IMR-90 (cell line): Measurements from ENCODE around the gene RAPGEF5. TPM values are rescaled to one million over a fixed set of nuclear protein-coding genes. Genes with fewer than 3 reads are reported as not detected.

Source experiments
- ATAC-seq: fragments of 200-7000 bp; cut with Tn5 transposase; 2 replicates; pipeline ENCODE4 v1.9.1; 2020; ENCODE audit warnings: low read depth, mild to moderate bottlenecking, moderate library complexity
- BruUV-seq: library from RNA; stranded (reverse); fragments of 400-500 nt; replicated peaks from 2 replicates; lab custom pipeline; 2021; lab: Mats Ljungman, UMichigan
- CTCF ChIA-PET: fragments of 300-600 bp; formaldehyde crosslinking; extraction: SDS; loops from one replicate; lab custom pipeline; 2021; ENCODE audit warnings: antibody characterized with exemption; lab: Yijun Ruan, JAX
- POLR2A ChIA-PET: fragments of 300-600 bp; sonication (Branson Sonifier 250); formaldehyde crosslinking; loops from one replicate; lab custom pipeline; 2022; ENCODE audit warnings: antibody characterized with exemption; ENCODE audit not compliant: unreplicated experiment; lab: Charles Lee
- DNase-seq: peaks from one replicate; pipeline ENCODE4 v3.0.0; 2013
- H2AFZ ChIP-seq: replicated peaks from 2 replicates; pipeline ENCODE3; 2013; ENCODE audit warnings: low read length, mild to moderate bottlenecking; ENCODE audit not compliant: poor library complexity
- H2AK5ac ChIP-seq: 2 replicates; pipeline ENCODE4 v1.6.1; 2013; ENCODE audit warnings: low read depth, low read length, inconsistent platforms
- H2AK9ac ChIP-seq: replicated peaks from 2 replicates; pipeline ENCODE3; 2013; ENCODE audit warnings: mild to moderate bottlenecking, low read depth, low read length, moderate library complexity; ENCODE audit not compliant: poor library complexity
- H2BK120ac ChIP-seq: 2 replicates; pipeline ENCODE4 v1.6.1; 2013; ENCODE audit warnings: low read depth, low read length, inconsistent platforms
- H2BK15ac ChIP-seq: 3 replicates; pipeline ENCODE4 v1.6.1; 2013; ENCODE audit warnings: low read depth, low read length, inconsistent platforms
- H2BK20ac ChIP-seq: 2 replicates; pipeline ENCODE4 v1.6.1; 2013; ENCODE audit warnings: low read depth, mild to moderate bottlenecking, inconsistent platforms, low read length, moderate library complexity
- H2BK5ac ChIP-seq: 2 replicates; pipeline ENCODE4 v1.6.1; 2013; ENCODE audit warnings: mild to moderate bottlenecking, low read depth, low read length, inconsistent platforms; ENCODE audit not compliant: poor library complexity, severe bottlenecking
- H3K14ac ChIP-seq: replicated peaks from 2 replicates; pipeline ENCODE4 v1.6.1; 2013; ENCODE audit warnings: low read depth, low read length, inconsistent platforms
- H3K18ac ChIP-seq: 2 replicates; pipeline ENCODE4 v1.6.1; 2013; ENCODE audit warnings: low read depth, low read length, control low read depth
- H3K23ac ChIP-seq: 2 replicates; pipeline ENCODE4 v1.6.1; 2013; ENCODE audit warnings: low read depth, low read length, inconsistent platforms
- H3K27ac ChIP-seq: 2 replicates; pipeline ENCODE4 v1.5.1; 2013; ENCODE audit warnings: mild to moderate bottlenecking, control low read depth, low read length; ENCODE audit not compliant: insufficient read depth
- H3K27me3 ChIP-seq: 2 replicates; pipeline ENCODE4 v1.6.1; 2013; ENCODE audit warnings: low read length; ENCODE audit not compliant: control insufficient read depth, insufficient read depth
- H3K36me3 ChIP-seq: 2 replicates; pipeline ENCODE4 v1.6.1; 2013; ENCODE audit warnings: low read length, mixed read lengths; ENCODE audit not compliant: control insufficient read depth, insufficient read depth
- H3K4ac ChIP-seq: 2 replicates; pipeline ENCODE4 v1.6.1; 2013; ENCODE audit warnings: low read depth, low read length, inconsistent platforms
- H3K4me1 ChIP-seq: 2 replicates; pipeline ENCODE4 v1.6.1; 2013; ENCODE audit warnings: low read length, mixed read lengths; ENCODE audit not compliant: control insufficient read depth, insufficient read depth
- H3K4me2 ChIP-seq: 2 replicates; pipeline ENCODE4 v1.6.1; 2013; ENCODE audit warnings: low read depth, mild to moderate bottlenecking, control low read depth, low read length, moderate library complexity
- H3K4me3 ChIP-seq: 2 replicates; pipeline ENCODE4 v1.5.1; 2013; ENCODE audit warnings: low read depth, mild to moderate bottlenecking, control low read depth, low read length, moderate library complexity; ENCODE audit not compliant: insufficient read depth
- H3K56ac ChIP-seq: 2 replicates; pipeline ENCODE4 v1.6.1; 2013; ENCODE audit warnings: low read length, inconsistent platforms; ENCODE audit not compliant: insufficient read depth; ENCODE audit errors: extremely low read depth
- H3K79me1 ChIP-seq, 2 experiments: 2 replicates each; pipeline ENCODE4 v1.6.1; 2013; ENCODE audit warnings: low read length in 2 of 2, inconsistent platforms in 1 of 2, low read depth in 1 of 2
- H3K9ac ChIP-seq: 2 replicates; pipeline ENCODE4 v1.6.1; 2013; ENCODE audit warnings: low read depth, low read length, control low read depth
- H3K9me1 ChIP-seq: 2 replicates; pipeline ENCODE4 v1.6.1; 2013; ENCODE audit warnings: low read length, inconsistent platforms; ENCODE audit not compliant: insufficient read depth
- H3K9me3 ChIP-seq: 2 replicates; pipeline ENCODE4 v1.6.1; 2013; ENCODE audit warnings: low read length; ENCODE audit not compliant: control insufficient read depth, insufficient read depth
- H4K20me1 ChIP-seq: 2 replicates; pipeline ENCODE4 v1.6.1; 2013; ENCODE audit warnings: low read length, inconsistent platforms; ENCODE audit not compliant: insufficient read depth
- H4K5ac ChIP-seq: 2 replicates; pipeline ENCODE4 v1.6.1; 2013; ENCODE audit warnings: mild to moderate bottlenecking, low read depth, low read length, control low read depth
- H4K8ac ChIP-seq, 2 experiments: 2 replicates each; pipeline ENCODE4 v1.6.1; 2013; ENCODE audit warnings: low read depth in 2 of 2, low read length in 2 of 2, control low read depth in 1 of 2, inconsistent platforms in 1 of 2
- H4K91ac ChIP-seq: 2 replicates; pipeline ENCODE4 v1.6.1; 2013; ENCODE audit warnings: low read depth, low read length, inconsistent platforms; ENCODE audit not compliant: insufficient read depth
- BHLHE40 ChIP-seq: fragments of 150-350 bp; IDR thresholded peaks from 2 replicates; pipeline ENCODE4 v1.6.1; 2016; ENCODE audit warnings: mild to moderate bottlenecking, low read depth, low read length
- CEBPB ChIP-seq: IDR thresholded peaks from 2 replicates; pipeline ENCODE4 v1.6.1; 2012; ENCODE audit warnings: low read depth, low read length, improper control_type of control experiment
- CHD1 ChIP-seq: IDR thresholded peaks from 2 replicates; pipeline ENCODE4 v1.6.1; 2012; ENCODE audit warnings: low read depth, low read length, improper control_type of control experiment
- CTCF ChIP-seq: conservative IDR thresholded peaks from 2 replicates; pipeline ENCODE4 v1.5.1; 2012; ENCODE audit warnings: mild to moderate bottlenecking, low read depth, low read length, improper control_type of control experiment
- ELK1 ChIP-seq: fragments of 150-350 bp; IDR thresholded peaks from 2 replicates; pipeline ENCODE4 v1.6.1; 2016; ENCODE audit warnings: low read depth, mild to moderate bottlenecking, low read length, moderate library complexity, borderline replicate concordance
- FOS ChIP-seq: fragments of 150-350 bp; IDR thresholded peaks from 2 replicates; pipeline ENCODE4 v1.6.1; 2016; ENCODE audit warnings: low read depth, low read length
- MAFK ChIP-seq: IDR thresholded peaks from 2 replicates; pipeline ENCODE4 v1.6.1; 2012; ENCODE audit warnings: low read depth, low read length, improper control_type of control experiment
- MAZ ChIP-seq: IDR thresholded peaks from 2 replicates; pipeline ENCODE4 v1.6.1; 2012; ENCODE audit warnings: low read depth, mild to moderate bottlenecking, low read length, improper control_type of control experiment, moderate library complexity, borderline replicate concordance
- NFE2L2 ChIP-seq: fragments of 150-350 bp; IDR thresholded peaks from 2 replicates; pipeline ENCODE4 v1.6.1; 2016; ENCODE audit warnings: low read depth, mild to moderate bottlenecking, low read length
- POLR2A ChIP-seq: IDR thresholded peaks from 2 replicates; pipeline ENCODE4 v1.6.1; 2012; ENCODE audit warnings: mild to moderate bottlenecking, low read depth, low read length
- RCOR1 ChIP-seq: IDR thresholded peaks from 2 replicates; pipeline ENCODE4 v1.6.1; 2012; ENCODE audit warnings: mild to moderate bottlenecking, low read length, improper control_type of control experiment; ENCODE audit not compliant: insufficient replicate concordance
- USF2 ChIP-seq: fragments of 150-350 bp; IDR thresholded peaks from 2 replicates; pipeline ENCODE4 v1.6.1; 2017; ENCODE audit warnings: mild to moderate bottlenecking, antibody characterized with exemption, low read length, low read depth
- WGBS, 2 experiments: methylation state at CpG; one replicate each; pipeline versions ENCODE4 v1.1.5 to v1.1.7; 2013; ENCODE audit warnings: missing lambda C conversion rate in 2 of 2; ENCODE audit not compliant: insufficient read length in 1 of 2; ENCODE audit errors: extremely low coverage in 2 of 2; 5-methylcytosine and 5-hydroxymethylcytosine counted together
- dilution Hi-C: fragments of 300-500 bp; cut with HindIII; formaldehyde crosslinking; loops from one replicate; pipeline ENCODE4 v1.14.3; 2018; ENCODE audit warnings: low sequenced_read_pairs; ENCODE audit not compliant: unreplicated experiment
- in situ Hi-C: fragments of 300-500 bp; cut with MboI; formaldehyde crosslinking; loops from 3 replicates; pipeline ENCODE4 v1.14.3; 2019; ENCODE audit warnings: low sequenced_read_pairs, inconsistent platforms, mixed read lengths
- intact Hi-C: fragments of 100-400 bp; cut with micrococcal nuclease; formaldehyde crosslinking; loops from 2 replicates; pipeline ENCODE4 v1.10.0; 2022
- polyA plus RNA-seq, 3 experiments: library from polyadenylated mRNA; depleted of rRNA; stranded (reverse); fragments of >200 nt; gene quantifications; 2 replicates each; pipeline ENCODE4 v1.2.3, GENCODE V29; 2012; ENCODE audit warnings: low replicate concordance in 1 of 3
- total RNA-seq: library from RNA; depleted of rRNA; stranded (reverse); fragments of >200 nt; gene quantifications from 2 replicates; pipeline ENCODE4 v1.2.3, GENCODE V29; 2012

The RAPGEF5 gene
- total and polyA plus RNA-seq, 2 of the 4 experiments (the other 2 are of a cell fraction), result 0.05 to 0.18 TPM

GRCh38 chr7:22159341-22159740, 197.6 kb downstream of the RAPGEF5 start:
- POLR2A ChIA-PET, result no interaction called here
- WGBS, 2 experiments, result no CpG with 5 or more reads among the region's 2 CpGs

More at GRCh38 chr7:22159341-22159740, 197.6 kb downstream of the RAPGEF5 start:
- DNase-seq, result no peak
- Histone ChIP-seq H3K27me3 (no peaks in the 10 kb centered on the region), H3K4ac (no peak overlapping the region), H3K27ac (no peak overlapping the region), H3K9ac (no peak overlapping the region), H4K91ac (no peak overlapping the region), H4K5ac (no peak overlapping the region), H2AFZ (no peak overlapping the region), H2BK120ac (no peak overlapping the region), H3K9me1 (no peaks in the 10 kb centered on the region), H3K4me3 (no peak overlapping the region), H4K8ac (no peak overlapping the region), H3K36me3 (no peaks in the 10 kb centered on the region), H3K4me2 (no peak overlapping the region), H3K18ac (no peak overlapping the region), H3K79me1 (no peaks in the 10 kb centered on the region), H2BK20ac (no peak overlapping the region), H3K14ac (no peak overlapping the region), H2BK5ac (no peak overlapping the region), H3K56ac (no peak overlapping the region), H3K23ac (no peak overlapping the region), H3K9me3 (no peaks in the 10 kb centered on the region), H2BK15ac (no peak overlapping the region), H3K4me1 (no peaks in the 10 kb centered on the region), H4K20me1 (no peaks in the 10 kb centered on the region), H2AK9ac (no peak overlapping the region), H2AK5ac (no peak overlapping the region)
- TF ChIP-seq NFE2L2, result no peak
- TF ChIP-seq RCOR1, result no peak
- no peak for TF ChIP-seq ELK1
- TF ChIP-seq BHLHE40, result no peak
- TF ChIP-seq CEBPB, result no peak
- TF ChIP-seq MAFK, result no peak
- TF ChIP-seq USF2, result no peak
- no peak for TF ChIP-seq MAZ
- no peak for TF ChIP-seq CTCF
- TF ChIP-seq POLR2A, result no peak
- no peak for TF ChIP-seq CHD1
- TF ChIP-seq FOS, result no peak
- intact Hi-C loops (no loop called here), in situ Hi-C loops (no loop called here), dilution Hi-C loops (no loop called here)
- ATAC-seq, result no peak
- CTCF ChIA-PET, result no interaction called here
- no TSS peak for BruUV-seq
